PC-3 (cell line): ENCODE results near the gene CMBL.

Experiments
- EZH2 ChIP-seq: fragments of 300-600 bp; sonication (generic); IDR thresholded peaks from one replicate; pipeline ENCODE4 v1.6.1; 2017; ENCODE audit warnings: antibody characterized with exemption, mild to moderate bottlenecking, low read length; ENCODE audit not compliant: unreplicated experiment
- TF ChIP-seq, protein P1 (sequence below): fragments of 300-600 bp; sonication (generic); conservative IDR thresholded peaks from 2 replicates; pipeline ENCODE4 v1.5.1; 2017; ENCODE audit warnings: antibody characterized with exemption, low read depth, mild to moderate bottlenecking, low read length

DNA sequence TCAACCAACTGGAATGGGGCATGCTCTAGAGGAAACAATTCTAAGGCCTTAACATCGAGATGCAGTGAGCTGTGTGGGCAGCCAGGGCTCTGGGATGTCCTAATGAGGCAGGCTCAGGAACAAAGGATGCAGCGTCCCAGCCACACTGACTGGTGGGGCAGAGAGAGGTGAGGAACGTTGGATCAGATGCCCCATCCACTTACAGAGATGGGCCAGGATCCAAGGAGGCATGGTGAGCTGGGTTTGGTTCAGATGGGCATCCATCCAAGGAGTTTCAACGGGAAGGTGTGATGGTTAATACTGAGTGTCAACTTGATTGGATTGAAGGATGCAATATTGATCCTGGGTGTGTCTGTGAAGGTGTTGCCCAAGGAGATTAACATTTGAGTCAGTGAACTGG lies 30.3 kb upstream of the CMBL start:
- TF ChIP-seq EZH2, result no peak
- TF ChIP-seq, protein P1, sequence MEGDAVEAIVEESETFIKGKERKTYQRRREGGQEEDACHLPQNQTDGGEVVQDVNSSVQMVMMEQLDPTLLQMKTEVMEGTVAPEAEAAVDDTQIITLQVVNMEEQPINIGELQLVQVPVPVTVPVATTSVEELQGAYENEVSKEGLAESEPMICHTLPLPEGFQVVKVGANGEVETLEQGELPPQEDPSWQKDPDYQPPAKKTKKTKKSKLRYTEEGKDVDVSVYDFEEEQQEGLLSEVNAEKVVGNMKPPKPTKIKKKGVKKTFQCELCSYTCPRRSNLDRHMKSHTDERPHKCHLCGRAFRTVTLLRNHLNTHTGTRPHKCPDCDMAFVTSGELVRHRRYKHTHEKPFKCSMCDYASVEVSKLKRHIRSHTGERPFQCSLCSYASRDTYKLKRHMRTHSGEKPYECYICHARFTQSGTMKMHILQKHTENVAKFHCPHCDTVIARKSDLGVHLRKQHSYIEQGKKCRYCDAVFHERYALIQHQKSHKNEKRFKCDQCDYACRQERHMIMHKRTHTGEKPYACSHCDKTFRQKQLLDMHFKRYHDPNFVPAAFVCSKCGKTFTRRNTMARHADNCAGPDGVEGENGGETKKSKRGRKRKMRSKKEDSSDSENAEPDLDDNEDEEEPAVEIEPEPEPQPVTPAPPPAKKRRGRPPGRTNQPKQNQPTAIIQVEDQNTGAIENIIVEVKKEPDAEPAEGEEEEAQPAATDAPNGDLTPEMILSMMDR, result no peak
